BJ (cell line): ENCODE measurements around the gene FAM131A. TPM values are rescaled to one million over a fixed set of nuclear protein-coding genes. Genes with fewer than 3 reads are reported as not detected.

ENCODE experiments used
- CTCF ChIA-PET: fragments of 350-600 bp; formaldehyde crosslinking; extraction: SDS; loops from one replicate; lab custom pipeline; 2021; ENCODE audit warnings: antibody characterized with exemption, inconsistent platforms; lab: Yijun Ruan, JAX
- POLR2A ChIA-PET: fragments of 300-600 bp; sonication (Branson Sonifier 250); formaldehyde crosslinking; extraction: SDS; loops from one replicate; lab custom pipeline; 2021; ENCODE audit warnings: antibody characterized with exemption; lab: Charles Lee
- DNase-seq: peaks from one replicate; pipeline ENCODE4 v3.0.0-alpha.2; 2011; ENCODE audit warnings: low read depth
- H3K27me3 ChIP-seq: 2 replicates; pipeline ENCODE4 v1.6.0; 2011; ENCODE audit warnings: low read length; ENCODE audit not compliant: control insufficient read depth, insufficient read depth
- H3K36me3 ChIP-seq: 2 replicates; pipeline ENCODE4 v1.5.1; 2011; ENCODE audit warnings: low read length; ENCODE audit not compliant: control insufficient read depth, insufficient read depth
- H3K4me3 ChIP-seq: 2 replicates; pipeline ENCODE4 v1.5.1; 2011; ENCODE audit warnings: low read depth, mild to moderate bottlenecking, control low read depth, low read length
- CTCF ChIP-seq: IDR thresholded peaks from 2 replicates; pipeline ENCODE4 v1.5.1; 2011; ENCODE audit warnings: low read depth, mild to moderate bottlenecking, control low read depth, inconsistent platforms, low read length, moderate library complexity; ENCODE audit not compliant: insufficient read depth
- polyA plus RNA-seq: library from polyadenylated mRNA; depleted of rRNA; stranded (reverse); fragments of >200 nt; gene quantifications from 2 replicates; pipeline ENCODE4 v1.2.3, GENCODE V29; 2011

Gene FAM131A
- polyA plus RNA-seq, 1 experiment: 9.3 TPM

GRCh38 chr3:184308744-184309143 is 28.7 kb upstream of the FAM131A start:
- no peak for TF ChIP-seq CTCF
- ChIA-PET POLR2A (no interaction called here), CTCF (interaction anchor here (1.2 kb wide), 1 partner anchor 63 kb away, joined by 3 read pairs; no protein-coding TSS in a partner anchor)
- no peaks in the 10 kb centered on the region for H3K27me3 ChIP-seq
- no peak for DNase-seq
- H3K36me3 ChIP-seq: peaks cover 21% of the 10 kb centered on the region
- H3K4me3 ChIP-seq: no peak overlapping the region

- no peak for DNase-seq
- no peaks in the 10 kb centered on the region for H3K27me3 ChIP-seq
- ChIA-PET POLR2A (no interaction called here), CTCF (interaction anchor here (1.1 to 1.5 kb wide), 2 partner anchors 9 to 11 kb away, joined by 5 to 8 read pairs; no protein-coding TSS in a partner anchor)
- H3K4me3 ChIP-seq: no peak overlapping the region
- no peak for TF ChIP-seq CTCF
- peaks cover 10% of the 10 kb centered on the region for H3K36me3 ChIP-seq
Observed at GRCh38 chr3:184311633-184312032, 25.8 kb upstream of the FAM131A start.

GRCh38 chr3:184314363-184314699 is 23.1 kb upstream of the FAM131A start, which contains the start of gene EIF4G1:
Gene EIF4G1 (plus strand): TSS chr3:184314606. CDS start chr3:184315797, 1,191 bp downstream.
- no peak for TF ChIP-seq CTCF
- peak; percentile 71 for DNase-seq
- CTCF ChIA-PET: no interaction called here
- Histone ChIP-seq H3K27me3 (no peaks in the 10 kb centered on the region), H3K4me3 (peak within 1 kb of the TSS; percentile 94), H3K36me3 (peaks cover 7% of the 10 kb centered on the region)
- POLR2A ChIA-PET: no interaction called here

DNA sequence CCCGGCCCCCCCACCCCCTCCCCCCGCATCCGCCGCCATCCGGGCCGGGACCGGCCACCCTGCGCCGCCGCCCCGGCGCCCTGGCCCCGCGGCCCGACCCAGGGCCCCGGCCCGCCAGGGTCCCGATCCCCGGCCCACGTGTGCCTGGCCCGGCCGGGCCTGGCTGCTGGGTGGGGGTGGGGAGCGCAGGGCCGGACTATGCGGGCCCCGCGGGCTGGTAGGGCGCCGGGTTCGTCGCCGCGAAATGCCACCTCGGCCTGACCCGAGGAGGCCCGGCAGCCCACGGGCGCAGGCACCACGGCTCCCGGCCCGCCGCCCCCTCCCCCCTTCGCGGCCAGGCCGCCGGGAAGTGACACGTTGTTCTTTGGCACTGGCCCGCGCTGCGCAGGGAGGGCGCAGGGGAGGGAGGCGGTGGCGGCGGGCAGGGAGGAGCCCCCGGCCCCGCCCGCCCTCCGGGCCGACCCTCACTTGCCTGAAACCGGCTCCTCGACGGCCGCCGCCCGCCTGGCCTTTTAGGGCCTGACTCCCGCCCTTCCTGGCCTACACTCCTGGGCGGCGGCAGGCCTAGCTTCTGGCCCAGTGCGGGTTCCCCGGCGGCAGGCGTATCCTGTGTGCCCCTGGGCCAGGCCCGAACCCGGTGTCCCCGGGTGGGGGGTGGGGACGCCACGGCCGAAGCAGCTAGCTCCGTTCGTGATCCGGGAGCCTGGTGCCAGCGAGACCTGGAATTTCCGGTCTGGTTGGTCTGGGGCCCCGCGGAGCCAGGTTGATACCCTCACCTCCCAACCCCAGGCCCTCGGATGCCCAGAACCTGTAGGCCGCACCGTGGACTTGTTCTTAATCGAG is 22.5 kb upstream of the FAM131A start:
- H3K27me3 ChIP-seq: no peaks in the 10 kb centered on the region
- TF ChIP-seq CTCF: no peak
- peak overlapping the region; percentile 94 for H3K4me3 ChIP-seq
- POLR2A ChIA-PET: no interaction called here
- H3K36me3 ChIP-seq: peaks cover 7% of the 10 kb centered on the region
- CTCF ChIA-PET: interaction anchor here (0.6 to 1.7 kb wide), 3 partner anchors 15 to 219 kb away, joined by 3 to 4 read pairs (median 3); no protein-coding TSS in a partner anchor
- DNase-seq: no peak

DNA sequence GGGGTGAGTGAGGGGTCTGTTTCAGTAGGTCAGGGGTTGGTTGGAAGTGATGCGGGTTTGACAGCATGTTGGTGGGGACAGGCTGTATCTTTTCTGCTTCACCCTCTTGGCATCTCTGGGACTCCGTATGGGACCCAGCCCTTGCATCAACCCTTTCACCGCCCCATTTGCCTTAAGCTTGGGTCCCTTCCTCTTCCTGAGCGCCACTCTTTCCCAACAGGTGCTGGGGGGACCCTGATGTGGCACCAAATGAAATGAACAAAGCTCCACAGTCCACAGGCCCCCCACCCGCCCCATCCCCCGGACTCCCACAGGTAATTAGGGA is 21.9 kb upstream of the FAM131A start:
- ChIA-PET CTCF (interaction anchor here (1.0 to 1.7 kb wide), 3 partner anchors 16 to 53 kb away, joined by 3 read pairs; no protein-coding TSS in a partner anchor), POLR2A (interaction anchor here (0.5 kb wide), 1 partner anchor 22 kb away, joined by 3 read pairs; the partner anchor contains the start of gene FAM131A)
- TF ChIP-seq CTCF: no peak
- H3K36me3 ChIP-seq: peaks cover 11% of the 10 kb centered on the region
- no peak for DNase-seq
- H3K4me3 ChIP-seq: peak overlapping the region; percentile 94
- no peaks in the 10 kb centered on the region for H3K27me3 ChIP-seq
